ENCODE measurements around the gene HDDC2.

GRCh38 chr6:125255201-125255600, 46.6 kb downstream of the HDDC2 start:
- TF ChIP-seq, protein P1, sequence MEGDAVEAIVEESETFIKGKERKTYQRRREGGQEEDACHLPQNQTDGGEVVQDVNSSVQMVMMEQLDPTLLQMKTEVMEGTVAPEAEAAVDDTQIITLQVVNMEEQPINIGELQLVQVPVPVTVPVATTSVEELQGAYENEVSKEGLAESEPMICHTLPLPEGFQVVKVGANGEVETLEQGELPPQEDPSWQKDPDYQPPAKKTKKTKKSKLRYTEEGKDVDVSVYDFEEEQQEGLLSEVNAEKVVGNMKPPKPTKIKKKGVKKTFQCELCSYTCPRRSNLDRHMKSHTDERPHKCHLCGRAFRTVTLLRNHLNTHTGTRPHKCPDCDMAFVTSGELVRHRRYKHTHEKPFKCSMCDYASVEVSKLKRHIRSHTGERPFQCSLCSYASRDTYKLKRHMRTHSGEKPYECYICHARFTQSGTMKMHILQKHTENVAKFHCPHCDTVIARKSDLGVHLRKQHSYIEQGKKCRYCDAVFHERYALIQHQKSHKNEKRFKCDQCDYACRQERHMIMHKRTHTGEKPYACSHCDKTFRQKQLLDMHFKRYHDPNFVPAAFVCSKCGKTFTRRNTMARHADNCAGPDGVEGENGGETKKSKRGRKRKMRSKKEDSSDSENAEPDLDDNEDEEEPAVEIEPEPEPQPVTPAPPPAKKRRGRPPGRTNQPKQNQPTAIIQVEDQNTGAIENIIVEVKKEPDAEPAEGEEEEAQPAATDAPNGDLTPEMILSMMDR (IDR thresholded peaks at IDR 0.05; ENCODE audit: control extremely low read depth in 1 of 3, insufficient read depth in 1 of 3, low read depth in 1 of 3, low read length in 3 of 3) = no peak
- no peak for TF ChIP-seq POLR2A (IDR thresholded peaks at IDR 0.05; ENCODE audit: control extremely low read depth in 1 of 2, low read depth in 2 of 2, low read length in 2 of 2)
- TF ChIP-seq ATF3 (IDR thresholded peaks at IDR 0.05; ENCODE audit: insufficient read depth, low read depth, low read length) = no peak
- no peak for TF ChIP-seq CEBPB (IDR thresholded peaks at IDR 0.05; ENCODE audit: low read depth, low read length)
- TF ChIP-seq ZNF274 (IDR thresholded peaks at IDR 0.05; ENCODE audit: borderline replicate concordance, extremely low read depth, low read length) = no peak
- no peak for TF ChIP-seq PHF8 (conservative IDR thresholded peaks at IDR 0.05; ENCODE audit: low read depth, low read length)
- TF ChIP-seq TAF1 (IDR thresholded peaks at IDR 0.05; ENCODE audit: low read depth, low read length) = no peak
- no peak for TF ChIP-seq POLR2AphosphoS5 (IDR thresholded peaks at IDR 0.05; ENCODE audit: low read depth, low read length)
- no peak for TF ChIP-seq NRF1 (IDR thresholded peaks at IDR 0.05; ENCODE audit: low read depth, low read length)

Data from H1 (cell line).